Measurements from ENCODE around the gene STK31. TPM values are rescaled to one million over a fixed set of nuclear protein-coding genes. Genes with fewer than 3 reads are reported as not detected.

The STK31 gene
- total and polyA plus RNA-seq, 2 donors (not counting 3 experiments of a cell fraction or from before 2014, with no cell fraction given): 0.44 TPM; not detected in 1

GRCh38 chr7:23717788-23718187 lies 7.8 kb downstream of the STK31 start:
- DNase-seq (ENCODE audit: low read depth, low spot score) (no peak), FAIRE-seq (no peak)
- Histone ChIP-seq H3K9ac (replicated peaks; ENCODE audit: extremely low read depth, insufficient read depth, low read length) (no peak overlapping the region), H3K79me2 (ENCODE audit: control insufficient read depth, insufficient read depth, low read length) (no peaks in the 10 kb centered on the region), H3K4me1 (ENCODE audit: control insufficient read depth, extremely low read depth, insufficient read depth, low read length) (no peaks in the 10 kb centered on the region), H3K27me3 (ENCODE audit: control insufficient read depth in 2 of 2, insufficient read depth in 2 of 2, low read length in 2 of 2) (no peaks in the 10 kb centered on the region), H3K4me2 (ENCODE audit: insufficient read depth, low read length) (no peak overlapping the region), H3K36me3 (ENCODE audit: control insufficient read depth in 2 of 2, extremely low read depth in 1 of 2, insufficient read depth in 2 of 2, low read length in 2 of 2) (no peaks in the 10 kb centered on the region), H3K9me3 (replicated peaks; ENCODE audit: control insufficient read depth, insufficient read depth, low read length) (no peaks in the 10 kb centered on the region), H3K4me3 (replicated peaks in 1 of 3; ENCODE audit: insufficient read depth in 1 of 3, low read depth in 1 of 3, low read length in 3 of 3) (no peak overlapping the region), H3K9me1 (replicated peaks; ENCODE audit: control insufficient read depth, extremely low read depth, insufficient read depth, low read length) (no peaks in the 10 kb centered on the region), H2AFZ (ENCODE audit: low read depth, low read length) (no peak overlapping the region), H3K27ac (ENCODE audit: insufficient read depth, low read depth, low read length) (no peak overlapping the region), H4K20me1 (replicated peaks; ENCODE audit: control insufficient read depth, extremely low read depth, insufficient read depth, low read length) (no peaks in the 10 kb centered on the region)
- TF ChIP-seq EZH2 (IDR thresholded peaks at IDR 0.05; ENCODE audit: borderline replicate concordance, low read depth, low read length, severe bottlenecking) (no peak), MYC (IDR thresholded peaks at IDR 0.05; ENCODE audit: low read depth, low read length) (no peak), FOS (IDR thresholded peaks at IDR 0.05; ENCODE audit: borderline replicate concordance, insufficient read depth, low read length) (no peak), POLR2AphosphoS5 (IDR thresholded peaks at IDR 0.05; ENCODE audit: insufficient read depth, low read depth, low read length) (no peak), POLR2A (IDR thresholded peaks at IDR 0.05; ENCODE audit: low read depth, low read length) (no peak), GATA2 (IDR thresholded peaks at IDR 0.05; ENCODE audit: insufficient read depth, insufficient read length, low read depth, low read length) (no peak), CTCF (IDR thresholded peaks at IDR 0.05; ENCODE audit: extremely low read depth in 1 of 2, insufficient read depth in 1 of 2, low read depth in 1 of 2, low read length in 2 of 2) (no peak), JUN (IDR thresholded peaks at IDR 0.05; ENCODE audit: borderline replicate concordance, insufficient read depth, insufficient read length, low read depth) (no peak)
- TF ChIP-seq, protein P1, sequence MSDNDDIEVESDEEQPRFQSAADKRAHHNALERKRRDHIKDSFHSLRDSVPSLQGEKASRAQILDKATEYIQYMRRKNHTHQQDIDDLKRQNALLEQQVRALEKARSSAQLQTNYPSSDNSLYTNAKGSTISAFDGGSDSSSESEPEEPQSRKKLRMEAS (IDR thresholded peaks at IDR 0.05; ENCODE audit: insufficient read depth, insufficient read length): no peak
- intact Hi-C loops (cut with micrococcal nuclease) (no loop called here), dilution Hi-C loops (cut with MboI; ENCODE audit: extremely low pct_ligation_motif_present, low sequenced_read_pairs) (no loop called here)
- POLR2A ChIA-PET: no interaction called here
- CTCF ChIA-PET: interaction anchor here (1.7 kb wide), 1 partner anchor 13 kb away, joined by 6 read pairs; no protein-coding TSS in a partner anchor
- BruUV-seq (replicated peaks): no TSS peak
